HG02970 (cell line): ENCODE data around the gene TTF2.
"Not testable (repeated sequence)": the region's sequence is repeated elsewhere in the genome, so short reads cannot be mapped to it uniquely, and the experiment has no call there.

Source experiments
- ATAC-seq: cut with Tn5 transposase; IDR thresholded peaks from one replicate; pipeline ENCODE4 v1.9.1; 2021; ENCODE audit warnings: mild to moderate bottlenecking, moderate library complexity, moderate number of reproducible peaks; ENCODE audit not compliant: unreplicated experiment, low FRiP score

TTF2 gene

GRCh38 chr1:117117697-117118096 lies 57.6 kb downstream of the TTF2 start:
- ATAC-seq, result no peak

GRCh38 chr1:117118137-117118536 lies 58.0 kb downstream of the TTF2 start:
- no peak for ATAC-seq

GRCh38 chr1:117119144-117119543 lies 59.0 kb downstream of the TTF2 start:
- not testable (repeated sequence) for ATAC-seq

GRCh38 chr1:117120774-117121588 lies 60.9 kb downstream of the TTF2 start:
- ATAC-seq, result no peak

- peak; percentile 76 for ATAC-seq
These were observed 61.6 kb downstream of the TTF2 start, which contains the start of gene TRIM45 for GRCh38 chr1:117121589-117122329. TRIM45 (minus strand) TSS chr1:117121749; CDS start chr1:117121201, 548 bp downstream.

GRCh38 chr1:117122330-117123025 lies 62.4 kb downstream of the TTF2 start:
- ATAC-seq, result no peak

- ATAC-seq, result no peak
These were observed 63.1 kb downstream of the TTF2 start for GRCh38 chr1:117123274-117123673.

GRCh38 chr1:117124661-117125060 lies 64.5 kb downstream of the TTF2 start:
- ATAC-seq, result no peak

- ATAC-seq, result no peak
These were observed 67.7 kb downstream of the TTF2 start for GRCh38 chr1:117127795-117128194.

GRCh38 chr1:117128323-117129079 lies 68.4 kb downstream of the TTF2 start:
- ATAC-seq, result no peak

GRCh38 chr1:117130526-117130925 lies 70.4 kb downstream of the TTF2 start:
- no peak for ATAC-seq

GRCh38 chr1:117135329-117135728 lies 75.2 kb downstream of the TTF2 start:
- ATAC-seq, result no peak

GRCh38 chr1:117136749-117137148 lies 76.6 kb downstream of the TTF2 start:
- no peak for ATAC-seq

GRCh38 chr1:117137281-117137855 lies 77.2 kb downstream of the TTF2 start:
- ATAC-seq, result no peak

GRCh38 chr1:117138106-117138505 lies 78.0 kb downstream of the TTF2 start:
- ATAC-seq, result no peak

- ATAC-seq, result no peak
These were observed 78.4 kb downstream of the TTF2 start for GRCh38 chr1:117138561-117138960.

- ATAC-seq, result no peak
These were observed 82.1 kb downstream of the TTF2 start for GRCh38 chr1:117142200-117142599.

GRCh38 chr1:117143172-117143571 lies 83.0 kb downstream of the TTF2 start:
- no peak for ATAC-seq

GRCh38 chr1:117143871-117144270 lies 83.7 kb downstream of the TTF2 start:
- no peak for ATAC-seq

GRCh38 chr1:117146072-117146471 lies 85.9 kb downstream of the TTF2 start:
- ATAC-seq, result no peak
